Measurements from ENCODE around the gene NPSR1. TPM values are rescaled to one million over a fixed set of nuclear protein-coding genes. Genes with fewer than 3 reads are reported as not detected.

The NPSR1 gene
- total RNA-seq, 1 donor from 2014 or later, result not detected

GRCh38 chr7:34756691-34757090 is 98.7 kb downstream of the NPSR1 start:
- H4K20me1 ChIP-seq (ENCODE audit: insufficient read depth, low read length), result no peaks in the 10 kb centered on the region
- no peaks in the 10 kb centered on the region for H3K4me1 ChIP-seq (ENCODE audit: insufficient read depth, low read length)
- TF ChIP-seq CTCF (IDR thresholded peaks at IDR 0.05; ENCODE audit: insufficient read depth, low read depth, low read length), result no peak
- no peak for TF ChIP-seq EZH2 (IDR thresholded peaks at IDR 0.05; ENCODE audit: insufficient read depth, low read length)
- H3K27ac Mint-ChIP-seq (ENCODE audit: unreplicated experiment), result no peak overlapping the region
- no peak for DNase-seq (ENCODE audit: low read depth)
- peaks cover 46% of the 10 kb centered on the region for H3K4me1 Mint-ChIP-seq (ENCODE audit: low read depth, unreplicated experiment)
- H3K27ac ChIP-seq (ENCODE audit: low read depth, low read length), result no peak overlapping the region
- H3K36me3 Mint-ChIP-seq (ENCODE audit: low read depth, unreplicated experiment), result no peaks in the 10 kb centered on the region
- H3K27me3 Mint-ChIP-seq (ENCODE audit: low read depth, unreplicated experiment), result peaks cover 5% of the 10 kb centered on the region
- no peak for FAIRE-seq
- H3K4me3 Mint-ChIP-seq (ENCODE audit: unreplicated experiment), result no peak overlapping the region
- no peak overlapping the region for H3K4me2 ChIP-seq (ENCODE audit: low read length)
- no peaks in the 10 kb centered on the region for H3K9me3 Mint-ChIP-seq (ENCODE audit: unreplicated experiment)
- no peak overlapping the region for H3K4me3 ChIP-seq (ENCODE audit: insufficient read depth, low read depth, low read length)
- H3K79me2 ChIP-seq (ENCODE audit: insufficient read depth, low read length), result no peaks in the 10 kb centered on the region
- H3K36me3 ChIP-seq (ENCODE audit: insufficient read depth, low read length), result no peaks in the 10 kb centered on the region
- peaks cover 2% of the 10 kb centered on the region for H3K27me3 ChIP-seq (ENCODE audit: insufficient read depth, low read length)
- no peak overlapping the region for H2AFZ ChIP-seq (ENCODE audit: low read depth, low read length)
- H3K9ac ChIP-seq (ENCODE audit: low read length), result no peak overlapping the region
- no peaks in the 10 kb centered on the region for H3K9me3 ChIP-seq (ENCODE audit: insufficient read depth, low read depth, low read length)

GRCh38 chr7:34757570-34758110 is 99.6 kb downstream of the NPSR1 start:
- Histone ChIP-seq H4K20me1 (ENCODE audit: insufficient read depth, low read length) (no peaks in the 10 kb centered on the region), H3K9me3 (ENCODE audit: insufficient read depth, low read depth, low read length) (no peaks in the 10 kb centered on the region), H3K4me3 (ENCODE audit: insufficient read depth, low read depth, low read length) (no peak overlapping the region), H3K4me1 (ENCODE audit: insufficient read depth, low read length) (no peaks in the 10 kb centered on the region), H3K27ac (ENCODE audit: low read depth, low read length) (no peak overlapping the region), H3K36me3 (ENCODE audit: insufficient read depth, low read length) (no peaks in the 10 kb centered on the region), H3K9ac (ENCODE audit: low read length) (no peak overlapping the region), H3K27me3 (ENCODE audit: insufficient read depth, low read length) (peaks cover 2% of the 10 kb centered on the region), H3K4me2 (ENCODE audit: low read length) (no peak overlapping the region), H2AFZ (ENCODE audit: low read depth, low read length) (no peak overlapping the region), H3K79me2 (ENCODE audit: insufficient read depth, low read length) (no peaks in the 10 kb centered on the region)
- Mint-ChIP-seq H3K27ac (ENCODE audit: unreplicated experiment) (no peak overlapping the region), H3K4me3 (ENCODE audit: unreplicated experiment) (no peak overlapping the region), H3K4me1 (ENCODE audit: low read depth, unreplicated experiment) (peaks cover 50% of the 10 kb centered on the region), H3K9me3 (ENCODE audit: unreplicated experiment) (no peaks in the 10 kb centered on the region), H3K27me3 (ENCODE audit: low read depth, unreplicated experiment) (peaks cover 5% of the 10 kb centered on the region), H3K36me3 (ENCODE audit: low read depth, unreplicated experiment) (no peaks in the 10 kb centered on the region)
- no peak for TF ChIP-seq CTCF (IDR thresholded peaks at IDR 0.05; ENCODE audit: insufficient read depth, low read depth, low read length)
- TF ChIP-seq EZH2 (IDR thresholded peaks at IDR 0.05; ENCODE audit: insufficient read depth, low read length), result no peak
- no peak for DNase-seq (ENCODE audit: low read depth)
- no peak for FAIRE-seq

GRCh38 chr7:34758111-34758601 is 100.1 kb downstream of the NPSR1 start:
- Histone ChIP-seq H3K79me2 (ENCODE audit: insufficient read depth, low read length) (no peaks in the 10 kb centered on the region), H3K27ac (ENCODE audit: low read depth, low read length) (no peak overlapping the region), H4K20me1 (ENCODE audit: insufficient read depth, low read length) (no peaks in the 10 kb centered on the region), H2AFZ (ENCODE audit: low read depth, low read length) (no peak overlapping the region), H3K9ac (ENCODE audit: low read length) (no peak overlapping the region), H3K4me3 (ENCODE audit: insufficient read depth, low read depth, low read length) (no peak overlapping the region), H3K4me1 (ENCODE audit: insufficient read depth, low read length) (no peaks in the 10 kb centered on the region), H3K36me3 (ENCODE audit: insufficient read depth, low read length) (no peaks in the 10 kb centered on the region), H3K9me3 (ENCODE audit: insufficient read depth, low read depth, low read length) (no peaks in the 10 kb centered on the region), H3K4me2 (ENCODE audit: low read length) (no peak overlapping the region), H3K27me3 (ENCODE audit: insufficient read depth, low read length) (no peaks in the 10 kb centered on the region)
- DNase-seq (ENCODE audit: low read depth) (no peak), FAIRE-seq (no peak)
- H3K4me1 Mint-ChIP-seq (ENCODE audit: low read depth, unreplicated experiment), result peaks cover 52% of the 10 kb centered on the region
- TF ChIP-seq CTCF (IDR thresholded peaks at IDR 0.05; ENCODE audit: insufficient read depth, low read depth, low read length) (no peak), EZH2 (IDR thresholded peaks at IDR 0.05; ENCODE audit: insufficient read depth, low read length) (no peak)
- no peaks in the 10 kb centered on the region for H3K36me3 Mint-ChIP-seq (ENCODE audit: low read depth, unreplicated experiment)
- H3K27ac Mint-ChIP-seq (ENCODE audit: unreplicated experiment), result no peak overlapping the region
- H3K4me3 Mint-ChIP-seq (ENCODE audit: unreplicated experiment), result no peak overlapping the region
- H3K9me3 Mint-ChIP-seq (ENCODE audit: unreplicated experiment), result no peaks in the 10 kb centered on the region
- H3K27me3 Mint-ChIP-seq (ENCODE audit: low read depth, unreplicated experiment), result peaks cover 5% of the 10 kb centered on the region

All from astrocyte (in vitro differentiated cells and primary cell).